ENCODE results near the gene NOL9. TPM values are rescaled to one million over a fixed set of nuclear protein-coding genes. Genes with fewer than 3 reads are reported as not detected.

NOL9 gene
- total RNA-seq, 1 donor from 2014 or later, result 32.5 TPM

DNA sequence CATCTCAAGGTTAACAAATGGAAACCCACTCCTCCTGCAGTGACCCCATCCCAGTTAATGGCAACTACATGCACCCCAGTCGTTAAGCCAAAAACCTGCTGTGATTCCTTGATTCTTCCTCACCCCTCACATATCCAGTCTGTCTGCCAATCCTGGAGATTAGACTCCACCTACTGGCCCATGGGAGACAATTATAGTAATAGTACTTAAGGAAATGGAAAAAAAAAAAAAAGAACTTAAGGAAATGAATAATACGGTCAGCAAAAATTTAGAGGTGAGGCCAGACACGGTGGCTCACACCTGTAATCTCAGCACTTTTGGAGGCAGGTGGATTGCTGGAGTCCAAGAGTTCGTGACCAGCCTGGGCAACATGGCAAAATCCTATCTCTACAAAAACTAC is 7.0 kb downstream of the NOL9 start:
- H3K36me3 ChIP-seq (ENCODE audit: control insufficient read depth, insufficient read depth, low read length), result peaks cover 1% of the 10 kb centered on the region
- no peak for DNase-seq (ENCODE audit: low read depth)

DNA sequence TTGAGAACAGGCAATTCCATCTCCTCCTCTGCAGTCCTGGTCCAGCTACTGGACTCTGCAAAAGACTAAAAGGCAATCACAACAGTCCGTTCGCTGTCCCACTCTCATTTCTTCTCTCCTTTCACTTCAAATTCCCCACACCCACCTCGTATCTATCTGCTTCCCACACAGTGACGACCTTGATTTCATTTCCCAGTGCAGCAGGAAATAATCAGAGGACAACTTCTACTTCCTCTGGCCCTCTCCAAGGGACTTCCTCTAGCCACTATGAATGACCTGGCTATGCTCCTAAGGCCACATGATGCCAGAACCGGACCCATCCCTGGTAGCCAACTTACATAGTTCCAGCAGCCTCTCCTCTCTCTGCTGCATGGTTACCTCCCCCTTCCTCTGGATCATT is 8.0 kb downstream of the NOL9 start:
- Histone ChIP-seq H3K27me3 (ENCODE audit: control insufficient read depth, insufficient read depth, low read length) (no peaks in the 10 kb centered on the region), H3K4me3 (ENCODE audit: low read depth, low read length) (no peak overlapping the region), H3K36me3 (ENCODE audit: control insufficient read depth, insufficient read depth, low read length) (peaks cover 1% of the 10 kb centered on the region)
- DNase-seq (ENCODE audit: low read depth), result no peak
- TF ChIP-seq, protein P1, sequence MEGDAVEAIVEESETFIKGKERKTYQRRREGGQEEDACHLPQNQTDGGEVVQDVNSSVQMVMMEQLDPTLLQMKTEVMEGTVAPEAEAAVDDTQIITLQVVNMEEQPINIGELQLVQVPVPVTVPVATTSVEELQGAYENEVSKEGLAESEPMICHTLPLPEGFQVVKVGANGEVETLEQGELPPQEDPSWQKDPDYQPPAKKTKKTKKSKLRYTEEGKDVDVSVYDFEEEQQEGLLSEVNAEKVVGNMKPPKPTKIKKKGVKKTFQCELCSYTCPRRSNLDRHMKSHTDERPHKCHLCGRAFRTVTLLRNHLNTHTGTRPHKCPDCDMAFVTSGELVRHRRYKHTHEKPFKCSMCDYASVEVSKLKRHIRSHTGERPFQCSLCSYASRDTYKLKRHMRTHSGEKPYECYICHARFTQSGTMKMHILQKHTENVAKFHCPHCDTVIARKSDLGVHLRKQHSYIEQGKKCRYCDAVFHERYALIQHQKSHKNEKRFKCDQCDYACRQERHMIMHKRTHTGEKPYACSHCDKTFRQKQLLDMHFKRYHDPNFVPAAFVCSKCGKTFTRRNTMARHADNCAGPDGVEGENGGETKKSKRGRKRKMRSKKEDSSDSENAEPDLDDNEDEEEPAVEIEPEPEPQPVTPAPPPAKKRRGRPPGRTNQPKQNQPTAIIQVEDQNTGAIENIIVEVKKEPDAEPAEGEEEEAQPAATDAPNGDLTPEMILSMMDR (IDR thresholded peaks at IDR 0.05; ENCODE audit: insufficient read depth, low read length, poor library complexity, severe bottlenecking), result no peak

More for the DNA sequence above, 7.0 kb downstream of the NOL9 start:
- Histone ChIP-seq H3K27me3 (ENCODE audit: control insufficient read depth, insufficient read depth, low read length) (no peaks in the 10 kb centered on the region), H3K4me3 (ENCODE audit: low read depth, low read length) (no peak overlapping the region)
- TF ChIP-seq, protein P1 (IDR thresholded peaks at IDR 0.05; ENCODE audit: insufficient read depth, low read length, poor library complexity, severe bottlenecking), result no peak

DNA sequence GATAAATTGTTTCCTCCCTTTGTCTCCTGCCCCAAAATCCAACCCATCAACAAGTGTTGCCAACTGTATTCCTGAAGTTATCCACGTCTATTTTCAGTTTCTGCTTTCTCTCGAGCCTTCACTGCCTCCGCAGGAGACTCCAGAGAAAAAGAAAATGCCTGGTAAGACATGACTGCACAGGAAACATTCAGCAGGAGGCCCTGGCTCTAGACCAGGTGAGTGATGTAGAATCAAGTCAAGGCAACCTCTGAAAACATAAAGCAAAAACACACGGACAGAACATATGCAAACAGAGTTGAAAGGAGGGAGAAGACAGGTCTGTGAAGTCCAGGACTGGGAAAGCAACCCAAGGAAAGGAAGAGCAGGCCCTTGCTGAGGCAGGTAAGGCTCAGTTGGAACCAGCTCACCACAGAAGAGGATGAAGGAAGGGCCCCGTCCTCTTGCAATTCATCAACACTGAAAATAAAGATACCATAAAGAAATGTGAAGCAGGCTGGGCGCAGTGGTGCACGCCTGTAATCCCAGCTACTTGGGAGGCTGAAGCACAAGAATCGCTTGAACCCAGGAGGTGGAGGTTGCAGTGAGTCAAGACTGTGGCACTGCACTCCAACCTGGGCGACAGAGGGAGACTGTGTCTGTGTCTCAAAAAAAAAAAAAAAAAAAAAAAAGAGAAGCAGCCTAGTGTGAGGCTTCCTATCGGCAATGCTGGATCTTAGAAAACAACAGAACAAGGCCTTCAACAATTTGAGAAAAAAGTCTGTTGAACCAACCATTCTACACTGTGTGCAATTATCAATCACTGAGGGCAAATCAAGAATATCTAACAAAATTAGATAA is 8.8 kb downstream of the NOL9 start:
- H3K4me3 ChIP-seq (ENCODE audit: low read depth, low read length), result no peak overlapping the region
- TF ChIP-seq, protein P1 (IDR thresholded peaks at IDR 0.05; ENCODE audit: insufficient read depth, low read length, poor library complexity, severe bottlenecking), result no peak
- no peaks in the 10 kb centered on the region for H3K27me3 ChIP-seq (ENCODE audit: control insufficient read depth, insufficient read depth, low read length)
- peaks cover 1% of the 10 kb centered on the region for H3K36me3 ChIP-seq (ENCODE audit: control insufficient read depth, insufficient read depth, low read length)
- no peak for DNase-seq (ENCODE audit: low read depth)

DNA sequence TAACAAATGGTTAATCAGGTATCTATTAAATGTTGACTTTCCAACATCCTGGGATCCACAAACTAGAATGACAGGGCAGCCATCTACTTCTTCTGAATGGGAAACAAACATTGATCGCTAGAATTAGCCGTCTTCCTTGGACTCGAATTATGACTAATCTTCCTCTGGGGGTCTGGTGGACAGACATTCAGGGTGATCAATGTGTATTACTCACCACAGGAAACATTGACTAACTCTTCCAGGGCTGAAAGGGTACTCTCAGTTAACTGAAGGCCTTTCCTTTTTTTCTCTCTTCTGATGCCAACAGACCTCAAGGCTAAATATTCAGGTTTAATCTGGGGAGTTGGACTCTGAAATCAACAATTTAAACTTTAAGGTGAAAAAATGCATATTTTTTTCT is 9.5 kb downstream of the NOL9 start:
- peaks cover 1% of the 10 kb centered on the region for H3K36me3 ChIP-seq (ENCODE audit: control insufficient read depth, insufficient read depth, low read length)
- H3K27me3 ChIP-seq (ENCODE audit: control insufficient read depth, insufficient read depth, low read length), result no peaks in the 10 kb centered on the region
- H3K4me3 ChIP-seq (ENCODE audit: low read depth, low read length), result no peak overlapping the region
- TF ChIP-seq, protein P1 (IDR thresholded peaks at IDR 0.05; ENCODE audit: insufficient read depth, low read length, poor library complexity, severe bottlenecking), result no peak
- DNase-seq (ENCODE audit: low read depth), result no peak

DNA sequence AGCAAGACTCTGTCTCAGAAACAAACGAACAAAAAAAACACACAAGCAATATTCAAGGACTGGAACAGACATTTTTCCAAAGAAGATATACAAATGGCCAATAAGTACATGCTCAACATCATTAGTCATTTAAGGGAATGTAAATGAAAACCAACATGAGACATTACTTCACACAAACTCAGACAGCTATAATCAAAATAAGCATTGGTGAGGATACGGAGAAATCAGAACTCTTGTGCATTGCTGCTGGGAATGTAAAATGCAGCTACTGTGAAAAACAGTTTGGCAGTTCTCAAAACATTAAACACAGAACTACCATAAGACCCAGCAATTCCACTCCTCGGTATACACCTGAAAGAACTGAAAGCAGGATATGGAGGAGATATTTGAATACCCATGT is 15.4 kb downstream of the NOL9 start:
- no peak for DNase-seq (ENCODE audit: low read depth)
- TF ChIP-seq, protein P1 (IDR thresholded peaks at IDR 0.05; ENCODE audit: insufficient read depth, low read length, poor library complexity, severe bottlenecking), result no peak
- H3K36me3 ChIP-seq (ENCODE audit: control insufficient read depth, insufficient read depth, low read length), result peaks cover 2% of the 10 kb centered on the region
- H3K4me3 ChIP-seq (ENCODE audit: low read depth, low read length), result no peak overlapping the region
- H3K27me3 ChIP-seq (ENCODE audit: control insufficient read depth, insufficient read depth, low read length), result no peaks in the 10 kb centered on the region

DNA sequence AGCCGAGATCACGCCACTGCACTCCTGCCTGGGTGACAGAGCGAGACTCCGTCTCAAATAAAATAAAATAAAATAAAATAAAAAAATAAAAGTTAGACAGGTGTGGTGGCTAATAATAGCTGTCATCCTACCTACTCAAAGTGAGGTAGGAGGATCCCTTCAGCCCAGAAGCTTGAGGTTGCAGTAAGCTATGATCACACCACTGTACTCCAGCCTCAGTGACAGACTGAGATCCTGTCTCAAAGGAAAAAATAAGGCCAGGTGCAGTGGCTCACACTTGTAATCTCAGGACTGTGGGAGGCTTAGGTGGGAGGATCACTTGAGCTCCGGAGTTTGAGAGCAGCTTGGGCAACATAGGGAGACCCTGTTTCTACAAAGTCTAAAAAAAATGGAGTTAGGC is 18.0 kb downstream of the NOL9 start:
- TF ChIP-seq, protein P1 (IDR thresholded peaks at IDR 0.05; ENCODE audit: insufficient read depth, low read length, poor library complexity, severe bottlenecking), result no peak
- DNase-seq (ENCODE audit: low read depth), result no peak
- Histone ChIP-seq H3K27me3 (ENCODE audit: control insufficient read depth, insufficient read depth, low read length) (no peaks in the 10 kb centered on the region), H3K4me3 (ENCODE audit: low read depth, low read length) (no peak overlapping the region), H3K36me3 (ENCODE audit: control insufficient read depth, insufficient read depth, low read length) (peaks cover 4% of the 10 kb centered on the region)

Data from kidney epithelial cell (primary cell).